Inflammatory macrophage (primary cell): ENCODE data around the gene HDHD2.
"Not testable (repeated sequence)": the region's sequence is repeated elsewhere in the genome, so short reads cannot be mapped to it uniquely, and the experiment has no call there.

Experiments used
- DNase-seq, 2 donors: peaks; one replicate each; pipeline ENCODE4 v3.0.0-alpha.2; 2020 to 2022
- total RNA-seq, 18 experiments: gene quantifications; one replicate each; lab custom pipeline; 2026; ENCODE audit warnings: mixed read lengths in 6 of 18, inconsistent platforms in 2 of 18; lab: John Stamatoyannopoulos, UW

HDHD2 gene, protein sequence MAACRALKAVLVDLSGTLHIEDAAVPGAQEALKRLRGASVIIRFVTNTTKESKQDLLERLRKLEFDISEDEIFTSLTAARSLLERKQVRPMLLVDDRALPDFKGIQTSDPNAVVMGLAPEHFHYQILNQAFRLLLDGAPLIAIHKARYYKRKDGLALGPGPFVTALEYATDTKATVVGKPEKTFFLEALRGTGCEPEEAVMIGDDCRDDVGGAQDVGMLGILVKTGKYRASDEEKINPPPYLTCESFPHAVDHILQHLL
- total RNA-seq, result 3.3 to 15.0 (median 8.9) reads per million in 18 experiments

DNA sequence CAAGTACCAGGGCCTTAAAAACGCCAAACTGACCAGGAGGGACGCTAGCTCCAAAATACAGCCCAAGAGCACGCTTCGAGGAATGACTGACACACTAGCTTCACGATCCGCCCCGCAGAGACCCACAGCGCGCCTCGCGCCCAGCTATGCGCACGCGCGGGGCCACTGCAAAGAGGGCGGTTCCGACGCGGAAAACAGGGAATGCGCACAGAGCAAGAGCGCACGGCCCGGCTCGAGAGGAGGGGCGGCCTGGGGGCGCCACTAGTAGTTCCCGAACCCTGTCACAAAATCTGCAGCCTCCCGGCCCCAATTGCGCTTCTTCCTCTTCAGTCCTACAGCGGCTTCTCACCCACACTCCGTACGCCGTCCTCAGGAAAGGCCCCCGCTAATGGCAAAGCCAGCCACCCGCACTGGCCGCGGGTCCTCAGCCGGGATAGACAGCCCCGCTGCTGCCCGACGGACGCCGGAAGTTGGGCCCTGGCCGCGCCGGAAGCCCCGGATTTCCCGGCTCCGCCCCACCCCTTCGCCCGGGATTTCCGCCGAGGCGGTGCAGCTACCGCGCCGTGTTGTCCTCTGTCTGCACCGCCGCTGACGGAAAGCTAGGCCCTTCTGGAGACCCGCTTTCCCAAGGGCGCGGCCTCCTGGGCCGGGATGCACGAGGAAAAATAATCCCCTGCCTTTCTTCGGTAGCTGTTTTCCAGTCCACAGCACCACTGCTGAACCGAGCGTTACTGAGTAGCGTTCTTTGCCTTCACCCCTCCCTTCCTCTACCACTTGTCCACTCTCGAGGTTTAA, at the start of gene HDHD2:
HDHD2 (minus strand) TSS at position 472 of the 795 bp plus-strand sequence. CDS start 14,061 bp downstream, outside the sequence.
- DNase-seq, result peak; percentile 81 to 89

DNA sequence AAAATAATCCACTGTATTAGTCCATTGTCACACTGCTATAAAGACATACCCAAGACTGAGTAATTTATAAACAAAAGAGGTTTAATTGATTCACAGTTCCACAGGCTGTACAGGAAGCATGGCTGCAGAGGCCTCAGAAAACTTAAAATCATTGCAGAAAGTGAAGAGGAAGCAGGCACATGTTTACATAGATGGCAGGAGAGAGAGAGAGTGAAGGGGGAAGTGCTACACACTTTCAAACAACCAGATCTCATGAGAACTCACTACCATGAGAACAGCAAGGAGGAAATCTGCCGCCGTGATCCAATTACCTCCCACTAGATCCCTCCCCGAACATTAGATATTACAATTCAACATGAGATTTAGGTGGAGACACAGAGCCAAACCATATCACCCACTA, 45.7 kb upstream of the HDHD2 start:
- DNase-seq, result peak in 1 of 2 donors; percentile 13

DNA sequence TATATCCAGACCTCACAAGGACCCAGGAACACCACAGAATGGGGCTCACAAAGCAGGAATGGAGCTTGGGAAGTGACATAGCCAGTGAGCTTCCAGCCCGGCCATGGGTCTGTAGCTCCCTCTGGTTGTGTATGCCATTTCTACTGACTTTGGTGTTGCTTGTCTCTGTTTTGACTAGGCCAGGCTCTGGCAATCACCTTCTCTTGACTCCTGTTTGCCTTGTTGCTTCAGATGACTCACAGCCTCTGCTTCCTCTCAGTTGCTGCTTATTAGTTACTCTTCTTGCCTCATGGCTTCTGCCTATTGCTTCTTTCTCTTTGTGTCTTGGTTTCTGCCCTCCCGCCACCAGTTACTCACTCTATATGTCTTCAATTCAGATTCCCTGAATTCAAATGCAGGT, 41.7 kb upstream of the HDHD2 start:
- peak; percentile 3 to 7 for DNase-seq

DNA sequence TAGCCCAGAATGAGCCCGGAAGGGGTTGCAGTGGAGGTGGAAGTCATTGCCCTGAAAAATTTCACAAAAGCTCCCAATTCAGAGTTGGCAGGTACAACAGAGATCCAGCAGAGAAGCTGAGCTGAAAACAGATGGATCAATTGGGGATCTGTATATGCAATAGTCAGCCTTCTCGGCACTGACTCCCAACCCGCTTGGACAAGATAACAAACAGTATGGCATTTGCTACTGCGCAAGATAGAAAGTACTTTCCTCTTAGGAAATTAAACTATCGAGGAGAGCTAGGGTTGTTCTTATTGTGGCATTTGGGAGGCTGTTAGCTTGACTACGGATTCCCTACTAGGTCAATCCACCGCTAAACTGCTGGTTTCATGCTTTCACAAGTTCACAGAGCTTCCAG, 37.4 kb upstream of the HDHD2 start:
- no peak for DNase-seq

DNA sequence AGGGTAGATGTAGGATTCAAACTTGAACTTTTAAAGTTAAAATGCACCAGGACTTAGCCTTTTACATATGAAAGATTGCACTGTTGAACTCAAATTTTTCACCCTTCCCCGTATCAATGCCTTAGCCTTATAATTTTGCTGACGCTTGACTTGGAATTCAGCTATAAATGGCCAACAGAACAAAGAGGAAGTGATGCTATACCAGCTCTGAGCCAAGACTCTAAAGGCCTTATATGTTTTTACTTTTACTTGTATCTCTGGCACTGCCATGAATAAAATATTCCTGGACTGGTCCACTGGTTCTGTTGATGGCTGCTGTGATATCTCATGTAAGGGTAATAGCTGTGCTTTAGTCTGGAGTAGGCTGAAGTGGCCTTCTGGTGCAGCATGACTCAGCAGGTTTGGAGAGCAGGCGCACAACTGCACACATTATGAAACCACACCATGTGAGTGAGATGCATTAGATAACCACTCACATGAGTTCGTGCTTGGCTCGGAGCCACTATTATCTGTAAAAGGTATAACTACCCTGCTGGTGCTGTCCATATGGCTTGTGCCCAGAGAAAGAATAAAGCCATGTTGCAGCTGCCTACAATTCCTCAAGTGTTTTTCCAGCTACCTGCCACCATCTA, 34.2 kb upstream of the HDHD2 start:
- peak; percentile 79 to 80 for DNase-seq

DNA sequence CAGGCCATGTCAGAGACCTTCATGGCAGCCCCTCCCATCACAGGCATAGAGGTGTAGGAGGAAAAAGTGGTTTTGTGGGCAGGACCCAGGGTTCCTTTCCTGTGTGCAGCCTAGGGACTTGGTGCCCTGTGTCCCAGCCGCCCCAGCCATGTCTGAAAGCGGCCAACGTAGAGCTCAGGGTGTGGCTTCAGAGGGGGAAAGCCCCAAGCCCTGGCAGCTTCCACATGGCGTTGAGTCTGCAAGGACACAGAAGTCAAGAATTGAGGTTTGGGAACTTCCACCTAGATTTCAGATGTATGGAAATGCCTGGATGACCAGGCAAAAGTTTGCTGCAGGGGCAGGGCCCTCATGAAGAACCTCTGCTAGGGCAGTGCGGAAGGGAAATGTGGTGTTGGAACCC, 31.9 kb upstream of the HDHD2 start:
- DNase-seq, result peak in 1 of 2 donors; percentile 2

DNA sequence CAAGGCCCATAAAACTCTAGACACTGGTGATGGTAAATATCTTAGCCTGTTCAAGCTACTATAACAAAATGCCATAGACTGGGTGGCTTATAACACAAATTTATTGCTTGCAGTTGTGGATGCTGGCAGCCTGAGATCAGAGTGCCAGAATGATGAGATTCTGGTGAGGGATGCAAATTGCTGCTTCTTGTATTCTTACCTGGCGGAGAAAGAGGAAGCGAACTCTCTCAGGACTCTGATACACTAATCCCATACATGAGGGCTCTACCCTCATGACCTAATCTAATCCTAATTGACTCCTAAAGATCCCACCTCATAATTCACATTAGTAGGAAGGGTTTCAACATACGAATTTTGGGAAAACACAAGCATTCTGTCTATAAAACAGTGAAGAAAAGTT, 30.5 kb upstream of the HDHD2 start:
- DNase-seq, result no peak

DNA sequence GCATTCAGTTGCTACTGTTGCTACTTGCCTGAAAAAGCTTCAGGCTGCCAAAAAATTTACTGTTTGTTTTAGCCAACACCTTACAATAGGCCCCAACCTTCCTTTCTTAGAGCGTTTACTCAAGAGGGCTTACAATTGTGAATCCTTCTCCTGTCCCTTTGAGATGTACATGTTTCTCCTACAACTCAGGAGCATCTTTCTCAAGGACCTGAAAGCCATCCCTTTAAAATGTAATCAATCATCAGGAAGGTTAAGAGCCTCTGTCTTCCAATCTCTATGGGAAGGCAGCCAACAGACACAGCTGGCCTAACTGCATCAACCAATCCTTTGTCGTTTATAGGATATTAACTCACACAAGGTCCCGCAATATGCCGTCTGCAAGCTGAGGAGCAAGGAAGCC, 29.2 kb upstream of the HDHD2 start:
- DNase-seq, result no peak

DNA sequence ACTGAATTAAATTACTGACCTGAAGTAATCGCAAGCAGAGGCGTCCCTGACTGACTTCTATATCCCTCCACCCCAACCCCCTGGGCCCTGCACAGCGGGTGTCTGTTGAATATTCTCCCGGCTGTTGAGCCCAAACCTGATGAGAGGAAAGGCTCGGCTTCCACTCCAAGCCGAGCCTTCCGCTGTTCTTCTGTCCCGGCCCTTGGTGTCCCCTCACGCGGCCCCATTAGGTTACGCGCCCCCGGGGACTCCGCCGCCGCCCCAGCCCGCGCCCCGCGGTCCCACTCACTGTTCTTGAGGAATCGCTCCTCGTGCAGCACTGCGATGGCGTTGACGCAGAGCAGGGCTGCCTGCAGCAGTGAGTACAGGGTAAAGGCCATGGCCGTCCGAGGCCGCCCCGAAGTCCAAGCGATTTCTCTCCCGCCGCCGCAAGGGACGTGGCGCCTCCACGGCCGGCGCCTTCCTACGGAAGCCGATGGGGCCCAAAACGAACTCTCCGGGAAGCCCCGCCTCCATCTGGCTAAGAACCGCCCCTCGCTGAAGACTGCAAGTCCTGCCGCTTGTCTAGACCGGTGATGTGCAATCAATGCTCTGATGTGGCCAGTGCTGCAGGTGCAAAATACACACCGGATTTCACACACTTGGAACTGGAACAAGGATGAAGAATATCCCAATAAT, 25.7 kb upstream of the HDHD2 start, which contains the start of gene IER3IP1:
IER3IP1 (minus strand) TSS at position 467 of the 678 bp plus-strand sequence; CDS start at position 380, 87 bp downstream.
- DNase-seq, result peak; percentile 95

DNA sequence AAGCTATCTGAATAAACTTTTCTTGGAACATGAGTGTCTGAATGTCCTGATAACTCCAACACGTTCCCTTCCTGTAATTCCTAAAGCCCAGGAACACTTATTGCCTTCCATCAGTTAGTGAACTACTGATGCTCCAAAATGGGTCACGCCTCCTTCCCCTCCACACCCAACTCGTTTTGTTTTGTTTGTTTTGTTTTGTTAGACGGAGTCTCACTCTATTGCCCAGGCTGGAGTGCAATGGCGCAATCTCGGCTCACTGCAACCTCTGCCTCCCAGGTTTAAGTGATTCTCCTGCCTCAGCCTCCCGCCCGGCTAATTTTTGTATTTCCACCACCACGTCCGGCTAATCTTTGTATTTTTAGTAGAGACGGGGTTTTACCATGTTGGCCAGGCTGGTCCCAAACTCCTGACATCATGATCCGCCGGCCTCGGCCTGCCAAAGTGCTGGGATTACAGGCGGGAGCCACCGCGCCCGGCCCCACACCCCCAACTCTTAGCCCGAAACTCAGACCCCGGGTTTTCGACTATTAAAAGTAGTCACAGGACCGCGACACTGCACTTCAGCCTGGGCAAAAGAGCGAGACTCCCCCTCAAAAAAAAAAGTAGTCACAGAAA, 25.1 kb upstream of the HDHD2 start:
- no peak for DNase-seq

DNA sequence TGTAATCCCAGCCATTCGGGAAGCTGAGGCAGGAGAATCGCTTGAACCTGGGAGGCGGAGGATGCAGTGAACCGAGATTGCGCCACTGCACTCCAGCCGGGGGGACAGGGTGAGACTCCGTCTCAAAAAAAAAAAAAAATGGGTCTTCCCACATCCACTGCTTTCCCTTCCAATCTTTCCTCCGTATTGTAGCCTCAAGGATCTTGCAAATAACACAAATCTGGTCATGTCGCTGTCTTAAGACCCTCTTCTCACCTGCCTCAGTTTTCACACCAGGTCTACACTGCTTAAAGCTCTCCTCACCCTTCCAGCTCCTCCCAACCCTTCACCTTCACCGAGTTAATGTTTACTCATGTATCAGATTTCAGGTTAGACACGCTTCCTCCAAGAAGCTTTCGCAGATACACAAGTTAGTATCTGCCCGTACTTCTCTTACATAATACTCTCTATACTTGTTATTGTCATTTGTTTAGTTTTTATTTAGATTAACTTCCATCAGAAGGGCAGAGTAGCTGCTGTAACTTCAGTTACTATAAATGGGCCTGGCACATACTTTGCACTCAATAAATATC, 24.3 kb upstream of the HDHD2 start:
- DNase-seq, result no peak

DNA sequence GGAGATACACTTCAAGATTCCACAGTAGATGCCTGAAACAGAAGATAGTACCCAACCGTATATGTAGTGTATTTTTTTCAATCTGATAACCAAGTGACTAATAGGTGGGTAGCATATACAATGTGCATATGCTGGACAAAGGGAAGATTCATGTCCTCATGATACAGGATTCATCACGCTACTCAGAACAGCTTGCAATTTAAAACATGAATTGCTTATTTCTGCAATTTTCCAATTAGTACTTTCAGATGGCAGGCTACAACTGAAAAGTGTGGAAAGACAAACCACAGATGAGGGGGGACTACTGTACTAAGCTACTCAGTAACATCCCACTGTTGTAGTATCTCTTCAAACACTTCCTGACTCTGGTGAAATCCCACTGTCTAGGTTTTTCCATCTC, 22.2 kb upstream of the HDHD2 start:
- DNase-seq, result no peak

DNA sequence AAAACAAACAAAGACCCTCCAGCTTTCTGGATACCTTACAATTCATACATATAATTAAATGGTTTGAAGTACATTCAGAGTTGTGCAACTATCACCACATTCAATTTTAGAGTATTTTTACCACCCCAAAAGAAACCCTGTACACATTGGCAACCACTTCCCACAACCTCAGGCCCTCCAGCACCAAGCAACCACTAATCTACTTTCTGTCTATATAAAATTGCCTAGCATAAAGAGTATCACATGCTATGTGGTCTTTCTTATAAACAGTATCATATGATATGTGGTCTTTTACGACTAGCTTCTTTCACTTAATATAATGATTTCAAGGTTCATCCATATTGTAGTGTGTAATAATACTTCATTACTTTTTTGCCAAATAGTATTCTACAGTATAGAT, 18.6 kb upstream of the HDHD2 start:
- DNase-seq, result no peak

DNA sequence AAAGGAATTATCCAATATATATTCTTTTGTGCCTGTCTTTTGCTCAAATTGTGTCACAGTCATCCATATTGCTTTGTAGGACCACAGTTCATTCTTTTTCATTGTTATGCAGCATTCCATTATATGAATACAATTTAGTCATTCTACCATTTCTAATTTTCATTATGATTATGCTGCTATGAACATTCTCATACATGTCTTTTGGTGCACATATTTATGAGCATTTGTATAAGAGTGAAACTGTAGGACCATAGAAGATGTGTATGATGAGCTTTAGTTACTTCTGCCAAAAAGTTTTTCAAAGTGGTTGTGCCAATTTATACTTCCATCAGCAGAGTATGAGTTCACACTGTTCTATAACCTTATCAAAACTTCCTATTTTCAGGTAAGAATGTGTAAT, 18.2 kb upstream of the HDHD2 start:
- no peak for DNase-seq

DNA sequence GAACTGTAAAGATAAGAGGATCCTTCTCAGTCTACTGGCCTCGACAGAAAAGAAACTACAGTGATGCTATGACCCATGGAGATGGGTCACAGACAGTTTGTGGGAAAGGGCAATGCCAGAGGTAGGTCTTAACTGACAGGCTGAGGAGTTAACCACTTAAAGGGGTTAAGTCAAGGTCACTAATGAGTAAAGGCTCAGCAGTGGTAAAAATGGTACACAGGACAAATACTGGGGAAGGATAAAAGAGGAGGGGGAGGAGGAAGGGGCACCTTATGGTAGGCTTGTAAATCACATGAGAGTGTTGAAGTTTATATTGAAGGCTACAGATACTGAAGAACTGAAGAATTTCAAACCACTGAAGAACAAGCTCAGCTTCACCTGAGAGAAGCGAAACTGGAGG, 16.0 kb upstream of the HDHD2 start:
- no peak for DNase-seq

DNA sequence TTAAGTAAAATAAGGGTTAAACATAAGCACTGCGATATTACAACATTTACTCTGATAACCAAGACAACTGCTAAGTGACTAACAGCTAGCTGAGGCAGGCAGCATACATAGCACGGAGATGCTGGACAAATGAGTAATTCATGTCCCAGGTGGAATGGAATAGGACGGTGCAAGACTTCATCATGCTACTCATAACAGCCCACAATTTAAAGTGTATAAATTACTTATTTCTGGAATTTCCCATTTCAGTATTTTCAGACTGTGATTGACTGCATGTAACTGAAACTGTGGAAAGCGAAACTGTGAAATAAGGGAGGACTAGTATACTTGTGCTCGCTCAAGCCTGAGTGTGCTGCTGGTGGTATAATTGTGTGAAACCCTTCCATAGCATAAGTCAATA, 12.9 kb upstream of the HDHD2 start:
- DNase-seq, result no peak

DNA sequence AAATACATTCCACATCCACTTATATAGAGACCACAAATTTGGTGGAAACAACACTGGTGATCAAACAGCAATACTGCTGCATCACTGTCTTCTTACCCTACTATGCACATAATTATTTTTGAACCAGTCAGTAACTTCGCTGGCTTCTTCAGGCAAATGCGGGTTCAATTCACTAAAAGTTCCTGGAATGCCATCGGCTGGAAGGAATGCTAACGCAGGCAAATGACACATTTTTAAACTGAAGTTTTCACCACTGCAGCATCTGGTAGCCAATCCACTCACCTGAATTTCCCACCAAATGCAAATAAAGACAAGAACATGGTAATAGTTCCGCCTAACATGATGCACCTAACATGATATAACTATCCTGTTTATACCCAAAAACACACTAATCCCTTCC, 10.0 kb upstream of the HDHD2 start:
- DNase-seq, result no peak

DNA sequence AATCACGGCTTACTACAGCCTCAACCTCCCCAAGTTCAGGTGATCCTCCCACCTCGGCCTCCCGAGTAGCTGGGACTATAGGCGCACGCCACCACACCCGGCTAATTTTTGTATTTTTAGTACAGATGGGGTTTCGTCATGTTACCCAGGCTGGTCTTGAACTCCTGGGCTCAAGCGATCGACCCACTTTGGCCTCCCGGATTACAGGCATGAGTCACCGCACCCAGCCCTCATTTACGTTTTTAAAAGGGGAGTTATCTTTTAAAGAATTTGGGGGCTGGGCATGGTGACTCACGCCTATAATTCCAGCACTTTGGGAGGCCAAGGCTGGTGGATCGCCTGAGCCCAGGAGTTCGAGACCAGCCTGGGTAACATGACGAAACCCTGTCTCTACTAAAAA, 8.1 kb upstream of the HDHD2 start:
- DNase-seq, result not testable (repeated sequence)

DNA sequence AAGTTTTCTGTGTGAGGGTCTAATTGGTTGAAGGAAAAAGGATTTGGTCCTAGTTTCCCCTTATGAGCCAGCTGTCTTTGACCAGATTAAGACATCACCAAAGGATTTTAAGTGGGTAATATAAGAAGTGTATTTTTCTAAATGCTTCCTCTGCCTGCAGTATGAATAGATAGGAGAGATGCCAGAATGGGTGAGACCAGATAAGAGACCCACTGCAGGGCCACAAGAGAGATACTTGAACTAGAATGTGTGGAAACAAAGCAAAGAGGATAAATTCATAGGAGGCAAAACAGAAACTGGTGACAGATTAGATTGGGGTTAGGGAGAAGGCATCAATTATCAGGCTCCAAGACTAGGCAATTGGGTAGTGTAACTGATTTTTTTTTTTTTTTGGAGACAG, 1.1 kb upstream of the HDHD2 start:
- DNase-seq, result no peak

DNA sequence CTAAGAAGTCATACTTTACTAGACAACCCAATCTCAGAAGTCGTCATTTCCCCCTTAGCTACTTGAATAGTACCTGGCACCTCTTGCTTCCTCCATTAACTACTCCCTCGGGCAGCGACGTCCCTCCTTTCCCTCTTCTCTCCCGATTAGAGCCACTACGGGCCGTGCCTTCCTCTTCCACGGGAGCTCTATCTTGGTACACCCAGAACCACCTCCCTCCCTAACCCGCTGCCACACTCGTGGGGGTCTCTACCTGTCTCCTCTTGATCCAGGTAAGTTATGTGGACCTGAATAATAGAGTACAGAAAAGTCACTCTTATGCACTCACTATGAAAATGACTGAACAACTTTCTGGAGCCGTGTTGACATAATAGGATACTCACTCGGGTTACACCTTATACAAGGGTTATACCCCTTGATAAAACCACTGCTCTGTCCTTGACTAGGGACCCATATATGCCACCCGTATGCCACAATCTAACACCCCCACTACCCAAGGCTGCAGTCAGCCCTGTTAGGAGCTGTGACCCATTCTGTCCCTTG, 595 bp upstream of the HDHD2 start:
- peak in 1 of 2 donors; percentile 4 for DNase-seq

DNA sequence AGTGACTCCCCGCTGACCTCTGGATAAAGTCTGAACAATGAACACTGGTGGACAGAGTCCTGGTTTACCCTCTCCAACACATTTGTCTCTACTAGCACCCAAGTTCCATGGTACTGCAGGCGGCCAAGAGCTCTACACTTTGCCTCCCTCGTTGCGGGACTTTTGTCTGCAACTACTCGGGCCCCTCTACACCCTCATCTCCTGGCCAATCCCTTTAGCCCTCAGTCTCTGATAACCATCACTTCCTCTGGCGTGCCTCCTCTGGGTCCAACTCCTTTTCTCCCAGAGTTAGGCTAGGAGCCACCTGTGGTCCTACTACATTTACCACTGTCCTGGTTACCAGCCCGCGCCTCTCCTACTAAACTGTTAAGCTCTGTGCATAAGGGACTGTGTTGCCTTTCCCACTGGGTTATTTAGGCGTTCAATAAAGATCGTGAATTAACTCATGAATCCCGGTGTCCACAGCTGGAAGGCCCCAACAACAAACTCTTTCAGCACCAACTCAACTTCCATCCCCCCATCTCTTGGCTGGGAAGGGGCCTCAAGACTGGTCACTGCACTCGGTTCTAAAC, 757 bp downstream of the HDHD2 start:
- DNase-seq, result no peak
